GM12878 (cell line): ENCODE measurements around the gene APOL4. TPM values are rescaled to one million over a fixed set of nuclear protein-coding genes. Genes with fewer than 3 reads are reported as not detected.

ENCODE experiments used
- ATAC-seq: fragments of 200-7000 bp; cut with Tn5 transposase; 3 replicates; pipeline ENCODE4 v1.9.1; 2020; ENCODE audit warnings: mild to moderate bottlenecking, moderate library complexity
- BruUV-seq: library from RNA; stranded (reverse); fragments of 400-500 nt; replicated peaks from 2 replicates; lab custom pipeline; 2021; lab: Mats Ljungman, UMichigan
- CTCF ChIA-PET: fragments of 300-600 bp; sonication (Branson Sonifier 250); formaldehyde crosslinking; extraction: SDS; loops from one replicate; lab custom pipeline; 2021; ENCODE audit warnings: inconsistent platforms; lab: Yijun Ruan, JAX
- POLR2A ChIA-PET: fragments of 350-600 bp; formaldehyde crosslinking; extraction: SDS; loops from one replicate; lab custom pipeline; 2021; ENCODE audit warnings: inconsistent platforms; lab: Charles Lee
- RAD21 ChIA-PET: fragments of 300-600 bp; sonication (Branson Sonifier 250); formaldehyde crosslinking; loops from one replicate; lab custom pipeline; 2023; ENCODE audit warnings: antibody characterized with exemption; ENCODE audit not compliant: unreplicated experiment; lab: Charles Lee
- SMC1A ChIA-PET: fragments of 300-600 bp; sonication (Branson Sonifier 250); formaldehyde crosslinking; loops from one replicate; lab custom pipeline; 2023; ENCODE audit not compliant: unreplicated experiment, uncharacterized antibody; lab: Charles Lee
- DNase-seq: peaks from one replicate; pipeline ENCODE4 v3.0.0-alpha.2; 2011; ENCODE audit warnings: low read depth, low spot score
- FAIRE-seq: peaks from 3 replicates; lab custom pipeline; 2011; peaks lifted over from hg19 to GRCh38; lab: Jason Lieb, UNC
- H2AFZ ChIP-seq: 2 replicates; pipeline ENCODE4 v1.6.0; 2011; ENCODE audit warnings: low read depth, low read length, control low read depth; ENCODE audit not compliant: control insufficient read depth
- H3K27ac ChIP-seq: 2 replicates; pipeline ENCODE4 v1.5.1; 2011; ENCODE audit warnings: control low read depth; ENCODE audit not compliant: control insufficient read depth, insufficient read depth
- H3K27me3 ChIP-seq, 2 experiments: replicated peaks in 1 of 2; 2 replicates each; pipeline versions ENCODE4 v1.6.0 to v1.6.1; 2011; ENCODE audit warnings: low read length in 1 of 2; ENCODE audit not compliant: control insufficient read depth in 2 of 2, insufficient read depth in 2 of 2
- H3K36me3 ChIP-seq, 2 experiments: 2 replicates each; pipeline ENCODE4 v1.5.1; 2011; ENCODE audit warnings: low read length in 1 of 2; ENCODE audit not compliant: control insufficient read depth in 2 of 2, insufficient read depth in 2 of 2
- H3K4me1 ChIP-seq: 2 replicates; pipeline ENCODE4 v1.6.1; 2011; ENCODE audit warnings: mild to moderate bottlenecking, low read length, moderate library complexity, mixed read lengths; ENCODE audit not compliant: control insufficient read depth, insufficient read depth
- H3K4me2 ChIP-seq: 2 replicates; pipeline ENCODE4 v1.6.0; 2011; ENCODE audit warnings: control low read depth; ENCODE audit not compliant: control insufficient read depth, insufficient read depth
- H3K4me3 ChIP-seq: fragments of 200-600 bp; sonication (generic); 2 replicates; pipeline ENCODE4 v1.5.1; 2016
- H3K79me2 ChIP-seq: 2 replicates; pipeline ENCODE4 v1.6.0; 2011; ENCODE audit warnings: low read length; ENCODE audit not compliant: control insufficient read depth, insufficient read depth
- H3K9ac ChIP-seq: 2 replicates; pipeline ENCODE4 v1.8.0; 2011; ENCODE audit warnings: low read length, control low read depth, mixed read lengths; ENCODE audit not compliant: control insufficient read depth, insufficient read depth
- H3K9me3 ChIP-seq: replicated peaks from 3 replicates; pipeline ENCODE4 v1.5.1; 2011; ENCODE audit warnings: mild to moderate bottlenecking, low read length; ENCODE audit not compliant: control insufficient read depth, insufficient read depth
- H4K20me1 ChIP-seq: 2 replicates; pipeline ENCODE4 v1.6.0; 2011; ENCODE audit not compliant: control insufficient read depth, insufficient read depth
- BRCA1 ChIP-seq: IDR thresholded peaks from 2 replicates; pipeline ENCODE4 v1.6.1; 2011; ENCODE audit warnings: low read depth, low read length, improper control_type of control experiment
- CEBPB ChIP-seq, 2 experiments: fragments of 150-350 bp in 1 of 2; IDR thresholded peaks; 2 replicates each; pipeline ENCODE4 v1.6.1; 2012 to 2014; ENCODE audit warnings: low read depth in 2 of 2, low read length in 2 of 2, borderline replicate concordance in 1 of 2, inconsistent platforms in 1 of 2
- HDAC6 ChIP-seq: fragments of 200-600 bp; sonication (generic); IDR thresholded peaks from one replicate; pipeline ENCODE4 v1.8.0; 2017; ENCODE audit warnings: antibody characterized with exemption; ENCODE audit not compliant: unreplicated experiment
- MTA2 ChIP-seq: fragments of 450-650 bp; IDR thresholded peaks from 2 replicates; pipeline ENCODE4 v1.6.1; 2016; ENCODE audit warnings: low read depth, mild to moderate bottlenecking, moderate library complexity
- RCOR1 ChIP-seq: conservative IDR thresholded peaks from 2 replicates; pipeline ENCODE4 v1.6.1; 2012; ENCODE audit warnings: low read depth, low read length, improper control_type of control experiment
- YBX1 ChIP-seq: fragments of 450-650 bp; IDR thresholded peaks from 2 replicates; pipeline ENCODE4 v1.6.1; 2016; ENCODE audit warnings: antibody characterized with exemption
- WGBS: methylation state at CpG from one replicate; pipeline ENCODE4 v1.1.6; 2016; ENCODE audit warnings: low lambda C conversion rate; ENCODE audit not compliant: insufficient replicate concordance, insufficient coverage; ENCODE audit errors: missing lambda C conversion rate; 5-methylcytosine and 5-hydroxymethylcytosine counted together
- in situ Hi-C: fragments of 300-500 bp; cut with MboI; formaldehyde crosslinking; loops from 9 replicates; pipeline ENCODE4 v1.14.3; 2018; ENCODE audit warnings: mixed read lengths
- intact Hi-C: fragments of 100-400 bp; cut with micrococcal nuclease; formaldehyde crosslinking; loops from one replicate; pipeline ENCODE4 v1.14.2; 2022; ENCODE audit not compliant: unreplicated experiment
- polyA plus RNA-seq, 11 experiments: library from polyadenylated mRNA; depleted of rRNA in 4 of 11; unstranded in 6 of 11; stranded (reverse) in 5 of 11; fragments of >200 nt; fragmentation: Nextera tagmentation in 4 of 11; fragmentation: Illumina TruSeq in 1 of 11; extraction: Ambion mirVana in 4 of 11; extraction: Trizol in 1 of 11; gene quantifications; 1 replicate in 1 of 11; 2 replicates in 10 of 11; pipeline versions ENCODE4 v1.2.1 to v1.2.3, GENCODE V29; 2011 to 2016; ENCODE audit warnings: inconsistent platforms in 2 of 11, missing spikeins in 2 of 11, low read depth in 1 of 11
- total RNA-seq, 4 experiments: library from RNA; depleted of rRNA in 3 of 4; stranded (reverse); fragments of >200 nt in 3 of 4; fragmentation: Illumina TruSeq in 1 of 4; extraction: Trizol in 1 of 4; gene quantifications; 2 replicates each; pipeline versions ENCODE4 v1.2.1 to v1.2.3, GENCODE V29; 2013 to 2021
- TF ChIP-seq, protein P1 (sequence below): IDR thresholded peaks from 2 replicates; pipeline ENCODE4 v1.6.1; 2012; ENCODE audit warnings: low read depth, low read length, improper control_type of control experiment
- TF ChIP-seq, protein P2 (sequence below): fragments of 450-650 bp; IDR thresholded peaks from 2 replicates; pipeline ENCODE4 v1.6.1; 2017; ENCODE audit warnings: mild to moderate bottlenecking, low read depth, inconsistent platforms; ENCODE audit not compliant: poor library complexity, severe bottlenecking
- TF ChIP-seq, protein P3 (sequence below): fragments of 450-650 bp; IDR thresholded peaks from 2 replicates; pipeline ENCODE4 v1.6.1; 2016; ENCODE audit warnings: mild to moderate bottlenecking, moderate library complexity, borderline replicate concordance

Gene APOL4
- total and polyA plus RNA-seq, 10 of the 15 experiments (the other 5 are each of a cell fraction or from before 2014, with no cell fraction given) = 0.03 to 0.24 (median 0.19) TPM; not detected in 7

DNA sequence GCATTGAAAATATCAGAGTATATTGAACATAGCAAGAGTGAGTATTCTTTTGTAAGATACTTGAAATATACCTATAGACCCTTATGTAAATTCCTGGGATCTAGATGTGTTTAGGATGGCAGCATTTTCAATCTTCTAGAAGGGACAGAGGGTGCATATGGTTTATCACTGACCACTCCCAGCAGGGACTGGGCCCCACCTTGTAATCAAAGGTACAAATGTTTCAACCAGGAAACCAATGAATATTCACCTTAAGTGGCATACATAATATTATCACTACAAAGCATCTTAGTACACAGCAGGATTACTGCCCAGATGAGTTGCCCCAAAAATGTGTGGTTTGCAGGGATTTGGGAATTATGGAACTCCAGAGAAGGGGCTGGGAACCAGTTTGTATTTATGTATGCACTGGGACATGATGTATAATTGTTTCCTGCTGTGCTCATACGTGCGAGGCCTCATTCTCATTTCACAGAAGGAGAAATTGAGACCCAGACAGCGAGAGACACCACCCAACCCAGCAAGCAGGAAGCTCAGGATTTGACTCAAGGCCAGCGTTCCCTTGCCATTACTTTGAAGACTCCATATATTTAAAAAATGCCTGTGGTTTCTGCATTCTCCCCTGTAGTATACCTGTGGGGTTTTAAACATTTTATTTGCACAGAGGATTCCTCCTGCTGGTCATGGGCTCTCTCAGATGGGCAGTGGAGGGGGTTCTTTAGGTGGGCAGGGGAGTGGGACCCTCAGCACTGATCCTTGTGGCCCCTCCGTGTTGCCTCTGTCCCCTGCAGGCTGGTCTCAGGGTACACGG lies 5.2 kb downstream of the APOL4 start:
- RAD21 ChIA-PET = interaction anchor here (0.7 to 2.7 kb wide), 4 partner anchors 8 to 81 kb away, joined by 3 to 10 read pairs (median 6); partner anchors contain the start of gene APOL2
- SMC1A ChIA-PET = interaction anchor here (0.6 to 6.4 kb wide), 10 partner anchors 19 to 292 kb away, joined by 3 to 36 read pairs (median 11); partner anchors contain the start of gene APOL2
- no peak for DNase-seq
- no peak overlapping the region for H3K4me3 ChIP-seq
- no peaks in the 10 kb centered on the region for H3K36me3 ChIP-seq
- TF ChIP-seq, protein P1, sequence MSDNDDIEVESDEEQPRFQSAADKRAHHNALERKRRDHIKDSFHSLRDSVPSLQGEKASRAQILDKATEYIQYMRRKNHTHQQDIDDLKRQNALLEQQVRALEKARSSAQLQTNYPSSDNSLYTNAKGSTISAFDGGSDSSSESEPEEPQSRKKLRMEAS = no peak
- TF ChIP-seq, protein P2, sequence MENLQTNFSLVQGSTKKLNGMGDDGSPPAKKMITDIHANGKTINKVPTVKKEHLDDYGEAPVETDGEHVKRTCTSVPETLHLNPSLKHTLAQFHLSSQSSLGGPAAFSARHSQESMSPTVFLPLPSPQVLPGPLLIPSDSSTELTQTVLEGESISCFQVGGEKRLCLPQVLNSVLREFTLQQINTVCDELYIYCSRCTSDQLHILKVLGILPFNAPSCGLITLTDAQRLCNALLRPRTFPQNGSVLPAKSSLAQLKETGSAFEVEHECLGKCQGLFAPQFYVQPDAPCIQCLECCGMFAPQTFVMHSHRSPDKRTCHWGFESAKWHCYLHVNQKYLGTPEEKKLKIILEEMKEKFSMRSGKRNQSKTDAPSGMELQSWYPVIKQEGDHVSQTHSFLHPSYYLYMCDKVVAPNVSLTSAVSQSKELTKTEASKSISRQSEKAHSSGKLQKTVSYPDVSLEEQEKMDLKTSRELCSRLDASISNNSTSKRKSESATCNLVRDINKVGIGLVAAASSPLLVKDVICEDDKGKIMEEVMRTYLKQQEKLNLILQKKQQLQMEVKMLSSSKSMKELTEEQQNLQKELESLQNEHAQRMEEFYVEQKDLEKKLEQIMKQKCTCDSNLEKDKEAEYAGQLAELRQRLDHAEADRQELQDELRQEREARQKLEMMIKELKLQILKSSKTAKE = no peak
- TF ChIP-seq BRCA1 (no peak), HDAC6 (no peak), YBX1 (no peak), CEBPB (IDR thresholded peaks at IDR 0.05; ENCODE audit: borderline replicate concordance in 1 of 2, low read depth in 2 of 2, low read length in 2 of 2) (no peak), RCOR1 (no peak), MTA2 (no peak)
- TF ChIP-seq, protein P3, sequence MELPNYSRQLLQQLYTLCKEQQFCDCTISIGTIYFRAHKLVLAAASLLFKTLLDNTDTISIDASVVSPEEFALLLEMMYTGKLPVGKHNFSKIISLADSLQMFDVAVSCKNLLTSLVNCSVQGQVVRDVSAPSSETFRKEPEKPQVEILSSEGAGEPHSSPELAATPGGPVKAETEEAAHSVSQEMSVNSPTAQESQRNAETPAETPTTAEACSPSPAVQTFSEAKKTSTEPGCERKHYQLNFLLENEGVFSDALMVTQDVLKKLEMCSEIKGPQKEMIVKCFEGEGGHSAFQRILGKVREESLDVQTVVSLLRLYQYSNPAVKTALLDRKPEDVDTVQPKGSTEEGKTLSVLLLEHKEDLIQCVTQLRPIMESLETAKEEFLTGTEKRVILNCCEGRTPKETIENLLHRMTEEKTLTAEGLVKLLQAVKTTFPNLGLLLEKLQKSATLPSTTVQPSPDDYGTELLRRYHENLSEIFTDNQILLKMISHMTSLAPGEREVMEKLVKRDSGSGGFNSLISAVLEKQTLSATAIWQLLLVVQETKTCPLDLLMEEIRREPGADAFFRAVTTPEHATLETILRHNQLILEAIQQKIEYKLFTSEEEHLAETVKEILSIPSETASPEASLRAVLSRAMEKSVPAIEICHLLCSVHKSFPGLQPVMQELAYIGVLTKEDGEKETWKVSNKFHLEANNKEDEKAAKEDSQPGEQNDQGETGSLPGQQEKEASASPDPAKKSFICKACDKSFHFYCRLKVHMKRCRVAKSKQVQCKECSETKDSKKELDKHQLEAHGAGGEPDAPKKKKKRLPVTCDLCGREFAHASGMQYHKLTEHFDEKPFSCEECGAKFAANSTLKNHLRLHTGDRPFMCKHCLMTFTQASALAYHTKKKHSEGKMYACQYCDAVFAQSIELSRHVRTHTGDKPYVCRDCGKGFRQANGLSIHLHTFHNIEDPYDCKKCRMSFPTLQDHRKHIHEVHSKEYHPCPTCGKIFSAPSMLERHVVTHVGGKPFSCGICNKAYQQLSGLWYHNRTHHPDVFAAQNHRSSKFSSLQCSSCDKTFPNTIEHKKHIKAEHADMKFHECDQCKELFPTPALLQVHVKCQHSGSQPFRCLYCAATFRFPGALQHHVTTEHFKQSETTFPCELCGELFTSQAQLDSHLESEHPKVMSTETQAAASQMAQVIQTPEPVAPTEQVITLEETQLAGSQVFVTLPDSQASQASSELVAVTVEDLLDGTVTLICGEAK = no peak
- no peak overlapping the region for H3K27ac ChIP-seq
- no peak for ATAC-seq
- no peak overlapping the region for H2AFZ ChIP-seq
- 33% methylated on average over 6 of the region's 6 CpGs for WGBS
- CTCF ChIA-PET = interaction anchor here (0.8 to 6.7 kb wide), 12 partner anchors 11 to 290 kb away, joined by 4 to 94 read pairs (median 12); partner anchors contain the start of gene APOL2
- peaks cover 12% of the 10 kb centered on the region for H3K4me1 ChIP-seq
- in situ Hi-C loops = no loop called here
- no peaks in the 10 kb centered on the region for H3K9me3 ChIP-seq
- no peak overlapping the region for H3K4me2 ChIP-seq
- no peak for FAIRE-seq
- H4K20me1 ChIP-seq = no peaks in the 10 kb centered on the region
- POLR2A ChIA-PET = no interaction called here
- no peaks in the 10 kb centered on the region for H3K27me3 ChIP-seq
- no TSS peak for BruUV-seq
- intact Hi-C loops = loop anchor here (2.0 to 10.0 kb wide), 2 partner anchors 80 to 288 kb away; partner anchors contain the start of gene TXN2
- no peak overlapping the region for H3K9ac ChIP-seq
- no peaks in the 10 kb centered on the region for H3K79me2 ChIP-seq
